PC-9 (cell line): ENCODE measurements around the gene DOCK4. TPM values are rescaled to one million over a fixed set of nuclear protein-coding genes. Genes with fewer than 3 reads are reported as not detected.

ENCODE experiments used
- BruUV-seq: library from RNA; stranded (reverse); fragments of 400-500 nt; replicated peaks from 2 replicates; lab custom pipeline; 2021; lab: Mats Ljungman, UMichigan
- CTCF ChIA-PET: fragments of 300-600 bp; sonication (Branson Sonifier 250); formaldehyde crosslinking; loops from one replicate; lab custom pipeline; 2022; ENCODE audit warnings: antibody characterized with exemption; lab: Charles Lee
- POLR2A ChIA-PET: fragments of 300-600 bp; sonication (Branson Sonifier 250); formaldehyde crosslinking; loops from one replicate; lab custom pipeline; 2022; ENCODE audit warnings: antibody characterized with exemption; ENCODE audit not compliant: unreplicated experiment; lab: Charles Lee
- DNase-seq, 2 experiments: peaks; one replicate each; pipeline versions ENCODE4 v3.0.0 to v3.0.0-alpha.2; 2015 to 2022; ENCODE audit warnings: mixed read lengths in 1 of 2
- H2AFZ ChIP-seq: fragments of 200-600 bp; sonication (generic); 2 replicates; pipeline ENCODE4 v1.8.1; 2017; ENCODE audit warnings: antibody characterized with exemption
- H3F3A ChIP-seq: fragments of 200-600 bp; sonication (generic); 2 replicates; pipeline ENCODE4 v1.8.1; 2017; ENCODE audit warnings: antibody characterized with exemption, mild to moderate bottlenecking, low read depth; ENCODE audit not compliant: insufficient read depth
- H3K27ac ChIP-seq: fragments of 200-600 bp; sonication (generic); 2 replicates; pipeline ENCODE4 v1.6.1; 2016; ENCODE audit warnings: mixed run types
- H3K27me3 ChIP-seq: fragments of 200-600 bp; sonication (generic); 2 replicates; pipeline ENCODE4 v1.6.1; 2016; ENCODE audit warnings: low read depth, mixed run types; ENCODE audit not compliant: insufficient read depth
- H3K36me3 ChIP-seq: fragments of 200-600 bp; sonication (generic); 2 replicates; pipeline ENCODE4 v1.6.1; 2016; ENCODE audit warnings: low read depth, mixed run types
- H3K4me1 ChIP-seq: fragments of 200-600 bp; sonication (generic); replicated peaks from 2 replicates; pipeline ENCODE4 v1.6.1; 2016; ENCODE audit warnings: mixed run types; ENCODE audit not compliant: insufficient read depth
- H3K4me2 ChIP-seq: fragments of 200-600 bp; sonication (generic); 2 replicates; pipeline ENCODE4 v1.6.1; 2017; ENCODE audit warnings: mixed run types
- H3K4me3 ChIP-seq: fragments of 200-600 bp; sonication (generic); 2 replicates; pipeline ENCODE4 v1.6.1; 2016; ENCODE audit warnings: mixed run types
- H3K79me2 ChIP-seq: fragments of 200-600 bp; sonication (generic); 2 replicates; pipeline ENCODE4 v1.6.1; 2017; ENCODE audit warnings: low read depth, mixed run types
- H3K9me2 ChIP-seq: fragments of 200-600 bp; sonication (generic); 2 replicates; pipeline ENCODE4 v1.8.1; 2017; ENCODE audit warnings: mild to moderate bottlenecking; ENCODE audit not compliant: insufficient read depth
- H3K9me3 ChIP-seq: fragments of 200-600 bp; sonication (generic); 2 replicates; pipeline ENCODE4 v1.8.1; 2016; ENCODE audit warnings: low read depth; ENCODE audit not compliant: insufficient read depth
- H4K20me1 ChIP-seq: fragments of 200-600 bp; sonication (generic); 2 replicates; pipeline ENCODE4 v1.8.1; 2017; ENCODE audit not compliant: insufficient read depth
- CTCF ChIP-seq: fragments of 200-600 bp; sonication (generic); conservative IDR thresholded peaks from 2 replicates; pipeline ENCODE4 v1.6.1; 2017; ENCODE audit warnings: mixed run types, antibody characterized with exemption, mild to moderate bottlenecking, moderate library complexity
- EZH2 ChIP-seq: fragments of 200-600 bp; sonication (generic); IDR thresholded peaks from 2 replicates; pipeline ENCODE4 v1.8.0; 2017; ENCODE audit warnings: antibody characterized with exemption, low read depth
- intact Hi-C: fragments of 100-400 bp; cut with micrococcal nuclease; formaldehyde crosslinking; loops from one replicate; pipeline ENCODE4 v1.10.0; 2022; ENCODE audit not compliant: unreplicated experiment
- total RNA-seq: library from RNA; stranded (reverse); gene quantifications from 2 replicates; pipeline ENCODE4 v1.2.3, GENCODE V29; 2021

DOCK4 gene
- total RNA-seq, 1 experiment from 2014 or later: 0.98 TPM

GRCh38 chr7:112020800-112021199, 185.4 kb downstream of the DOCK4 start:
- TF ChIP-seq EZH2 (no peak), CTCF (no peak)
- H3K27me3 ChIP-seq: no peaks in the 10 kb centered on the region
- no peak for DNase-seq
- no peak overlapping the region for H3K4me3 ChIP-seq
- H3K27ac ChIP-seq: no peak overlapping the region
- H3K79me2 ChIP-seq: no peaks in the 10 kb centered on the region
- no peaks in the 10 kb centered on the region for H3K4me1 ChIP-seq
- BruUV-seq: no TSS peak
- H2AFZ ChIP-seq: no peak overlapping the region
- H3K9me3 ChIP-seq: no peaks in the 10 kb centered on the region
- H3K9me2 ChIP-seq: no peaks in the 10 kb centered on the region
- no peak overlapping the region for H3K4me2 ChIP-seq
- ChIA-PET CTCF (no interaction called here), POLR2A (interaction anchor here (0.6 kb wide), 1 partner anchor 217 kb away, joined by 4 read pairs; no protein-coding TSS in a partner anchor)
- H3F3A ChIP-seq: no peaks in the 10 kb centered on the region
- H3K36me3 ChIP-seq: no peaks in the 10 kb centered on the region
- intact Hi-C loops: no loop called here
- no peaks in the 10 kb centered on the region for H4K20me1 ChIP-seq

DNA sequence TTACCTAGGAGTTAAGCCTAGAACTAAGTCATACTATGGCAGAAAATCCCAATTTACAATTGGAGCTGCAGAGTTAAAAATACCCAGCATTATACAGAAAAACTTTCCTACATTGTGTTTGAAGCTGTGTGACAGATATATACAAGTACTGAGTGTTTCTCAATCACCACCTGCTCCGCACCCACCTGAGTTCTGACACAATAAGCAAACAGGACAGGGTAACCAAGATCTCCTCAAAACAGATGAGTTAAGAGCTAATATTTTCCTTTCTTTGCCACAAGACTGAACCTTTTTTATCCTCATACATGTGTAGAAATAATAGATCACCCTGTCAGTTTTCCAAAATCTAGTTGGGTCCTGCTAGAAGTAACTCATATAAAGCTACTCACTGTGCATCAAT, 186.3 kb downstream of the DOCK4 start:
- Histone ChIP-seq H3K27me3 (no peaks in the 10 kb centered on the region), H4K20me1 (no peaks in the 10 kb centered on the region), H3K27ac (no peak overlapping the region), H3K79me2 (no peaks in the 10 kb centered on the region), H3K9me3 (no peaks in the 10 kb centered on the region), H3K4me1 (no peaks in the 10 kb centered on the region), H3K4me3 (no peak overlapping the region), H3F3A (no peaks in the 10 kb centered on the region), H3K36me3 (no peaks in the 10 kb centered on the region), H3K4me2 (no peak overlapping the region), H2AFZ (no peak overlapping the region), H3K9me2 (no peaks in the 10 kb centered on the region)
- BruUV-seq: no TSS peak
- POLR2A ChIA-PET: no interaction called here
- CTCF ChIA-PET: no interaction called here
- intact Hi-C loops: no loop called here
- DNase-seq: no peak
- TF ChIP-seq CTCF: no peak
- TF ChIP-seq EZH2: no peak

DNA sequence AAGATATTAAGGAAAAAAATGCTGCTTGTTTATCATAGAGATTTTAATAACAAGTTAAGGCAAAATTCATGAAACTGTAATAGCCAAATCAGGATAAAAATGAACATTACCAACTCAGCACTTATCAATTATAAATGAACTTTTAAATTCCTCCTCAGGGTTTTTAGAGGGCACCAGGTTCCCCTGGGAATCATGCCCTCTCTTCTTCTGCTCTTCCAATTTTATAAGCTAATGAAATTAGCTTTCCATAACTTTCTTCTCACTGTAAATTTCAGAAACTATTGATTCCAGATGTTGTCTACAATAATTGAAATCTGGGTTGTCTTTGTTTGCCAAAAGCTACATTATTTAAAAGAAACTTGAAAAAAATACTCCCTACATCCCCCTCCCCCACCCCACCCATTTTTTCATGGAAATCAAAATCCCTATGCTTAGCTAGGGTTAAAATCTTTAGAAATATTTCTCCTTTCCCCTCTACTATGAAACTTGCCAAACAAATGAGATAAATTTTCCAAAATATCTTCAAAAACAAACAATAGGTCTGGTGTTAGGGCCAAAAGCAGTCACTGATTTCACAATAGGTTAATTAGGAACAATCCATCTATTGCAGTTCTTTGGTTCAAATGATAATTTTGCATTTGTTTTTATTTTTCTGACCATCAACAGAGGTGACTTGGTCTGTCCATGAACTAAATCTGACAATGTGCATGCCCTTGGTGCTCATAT, 187.7 kb downstream of the DOCK4 start:
- no peak for DNase-seq
- no peak overlapping the region for H3K4me2 ChIP-seq
- H3K9me2 ChIP-seq: no peaks in the 10 kb centered on the region
- BruUV-seq: no TSS peak
- no peaks in the 10 kb centered on the region for H3K9me3 ChIP-seq
- H3F3A ChIP-seq: no peaks in the 10 kb centered on the region
- no peaks in the 10 kb centered on the region for H3K79me2 ChIP-seq
- intact Hi-C loops: no loop called here
- H2AFZ ChIP-seq: no peak overlapping the region
- CTCF ChIA-PET: interaction anchor here (1.1 kb wide), 1 partner anchor 68 kb away, joined by 4 read pairs; no protein-coding TSS in a partner anchor
- H3K27me3 ChIP-seq: no peaks in the 10 kb centered on the region
- POLR2A ChIA-PET: no interaction called here
- no peaks in the 10 kb centered on the region for H4K20me1 ChIP-seq
- H3K4me1 ChIP-seq: no peaks in the 10 kb centered on the region
- no peak overlapping the region for H3K27ac ChIP-seq
- TF ChIP-seq CTCF (no peak), EZH2 (no peak)
- H3K36me3 ChIP-seq: no peaks in the 10 kb centered on the region
- no peak overlapping the region for H3K4me3 ChIP-seq
